K562 (cell line): ENCODE data around the gene ANTXRL. TPM values are rescaled to one million over a fixed set of nuclear protein-coding genes. Genes with fewer than 3 reads are reported as not detected.

Source experiments
- ATF7 ChIP-seq: fragments of 450-650 bp; IDR thresholded peaks from 2 replicates; pipeline ENCODE4 v1.7.1; 2014; ENCODE audit warnings: mild to moderate bottlenecking, moderate library complexity
- CBX1 ChIP-seq: sonication (generic); IDR thresholded peaks from 2 replicates; pipeline ENCODE4 v1.6.1; 2016; ENCODE audit warnings: antibody characterized with exemption, low read depth, mild to moderate bottlenecking
- CXXC5 ChIP-seq: fragments of 250-450 bp; sonication (Bioruptor Pico); IDR thresholded peaks from 2 replicates; pipeline ENCODE4 v1.8.0; 2022; ENCODE audit warnings: inconsistent platforms, mild to moderate bottlenecking, moderate library complexity
- ELF4 ChIP-seq: fragments of 450-650 bp; formaldehyde crosslinking; IDR thresholded peaks from 2 replicates; pipeline ENCODE4 v1.4.0; 2022; ENCODE audit warnings: missing genetic modification characterization
- ETV5 ChIP-seq: sonication (generic); formaldehyde crosslinking; IDR thresholded peaks from 2 replicates; pipeline ENCODE4 v1.4.0; 2020; ENCODE audit warnings: low read depth, mild to moderate bottlenecking, missing genetic modification reagents
- FUS ChIP-seq: fragments of 200-400 bp; formaldehyde crosslinking; optimal IDR thresholded peaks from 2 replicates; pipeline ENCODE3; 2017; ENCODE audit warnings: low read depth, low read length
- HNRNPK ChIP-seq: fragments of 200-400 bp; formaldehyde crosslinking; IDR thresholded peaks from one replicate; pipeline ENCODE4 v1.6.1; 2018; ENCODE audit warnings: mild to moderate bottlenecking, low read depth, low read length; ENCODE audit not compliant: poor library complexity, severe bottlenecking
- JUNB ChIP-seq: fragments of 450-650 bp; formaldehyde crosslinking; conservative IDR thresholded peaks from 2 replicates; pipeline ENCODE4 v1.4.0; 2020; ENCODE audit warnings: mild to moderate bottlenecking
- PTRF ChIP-seq: fragments of 450-650 bp; IDR thresholded peaks from 2 replicates; pipeline ENCODE4 v1.6.1; 2016; ENCODE audit warnings: mild to moderate bottlenecking, missing genetic modification characterization, missing compliant biosample characterization
- RBFOX2 ChIP-seq: fragments of 200-400 bp; formaldehyde crosslinking; IDR thresholded peaks from 2 replicates; pipeline ENCODE4 v1.6.1; 2017; ENCODE audit warnings: low read depth, mild to moderate bottlenecking, low read length, moderate library complexity
- SAFB ChIP-seq: fragments of 200-400 bp; formaldehyde crosslinking; IDR thresholded peaks from 2 replicates; pipeline ENCODE4 v1.6.1; 2017; ENCODE audit warnings: low read depth, low read length, borderline replicate concordance
- SMAD2 ChIP-seq: fragments of 150-350 bp; IDR thresholded peaks from 2 replicates; pipeline ENCODE4 v1.6.1; 2014; ENCODE audit warnings: low read depth, mild to moderate bottlenecking, low read length
- TAF1 ChIP-seq: IDR thresholded peaks from 2 replicates; pipeline ENCODE4 v1.6.1; 2011; ENCODE audit warnings: mild to moderate bottlenecking, low read length, moderate library complexity; ENCODE audit not compliant: insufficient read depth, control insufficient read depth, severe bottlenecking; ENCODE audit errors: extremely low read depth
- TCF3 ChIP-seq: sonication (generic); formaldehyde crosslinking; IDR thresholded peaks from 2 replicates; pipeline ENCODE4 v1.4.0; 2020; ENCODE audit warnings: mild to moderate bottlenecking, missing genetic modification reagents
- TFAM ChIP-seq: fragments of 250-450 bp; sonication (Bioruptor Pico); conservative IDR thresholded peaks from 2 replicates; pipeline ENCODE4 v1.5.0; 2021; ENCODE audit warnings: mild to moderate bottlenecking, moderate library complexity
- U2AF2 ChIP-seq: fragments of 200-400 bp; formaldehyde crosslinking; optimal IDR thresholded peaks from 2 replicates; pipeline ENCODE3; 2017; ENCODE audit warnings: low read depth, mild to moderate bottlenecking, low read length
- ZFP36 ChIP-seq: fragments of 150-350 bp; IDR thresholded peaks from 2 replicates; pipeline ENCODE4 v1.6.1; 2018; ENCODE audit warnings: low read length, low read depth; ENCODE audit not compliant: partially characterized antibody
- ZNF23 ChIP-seq: fragments of 250-450 bp; sonication (Bioruptor Pico); IDR thresholded peaks from 2 replicates; pipeline ENCODE4 v1.4.0; 2020; ENCODE audit warnings: mild to moderate bottlenecking
- ZNF444 ChIP-seq: fragments of 250-450 bp; sonication (Bioruptor Pico); IDR thresholded peaks from 2 replicates; pipeline ENCODE4 v1.4.0; 2020; ENCODE audit warnings: mild to moderate bottlenecking, moderate library complexity
- polyA plus RNA-seq, 8 experiments: library from polyadenylated mRNA; depleted of rRNA in 4 of 8; stranded (reverse) in 5 of 8; unstranded in 3 of 8; fragments of >200 nt; fragmentation: Nextera tagmentation in 2 of 8; fragmentation: Illumina TruSeq in 1 of 8; extraction: Ambion mirVana in 2 of 8; extraction: Trizol in 1 of 8; gene quantifications; 2 replicates each; pipeline versions ENCODE4 v1.2.1 to v1.2.3, GENCODE V29; 2011 to 2014; ENCODE audit warnings: inconsistent platforms in 1 of 8, missing spikeins in 1 of 8
- total RNA-seq, 7 experiments: library from RNA; depleted of rRNA in 6 of 7; stranded (reverse); fragments of >200 nt in 6 of 7; fragmentation: Illumina TruSeq in 2 of 7; extraction: Trizol in 2 of 7; gene quantifications; 2 replicates each; pipeline versions ENCODE4 v1.2.1 to v1.2.3, GENCODE V29; 2011 to 2021; ENCODE audit warnings: low replicate concordance in 1 of 7
- TF ChIP-seq, protein P1 (sequence below): fragments of 250-450 bp; sonication (Bioruptor Pico); IDR thresholded peaks from 2 replicates; pipeline ENCODE4 v1.8.0; 2022; ENCODE audit warnings: moderate library complexity, mild to moderate bottlenecking, inconsistent platforms
- TF ChIP-seq, protein P2 (sequence below): fragments of 450-650 bp; IDR thresholded peaks from 2 replicates; pipeline ENCODE4 v1.6.1; 2016; ENCODE audit warnings: borderline replicate concordance
- TF ChIP-seq, protein P3 (sequence below): fragments of 250-450 bp; sonication (Bioruptor Pico); IDR thresholded peaks from 2 replicates; pipeline ENCODE4 v1.9.0; 2021; ENCODE audit warnings: mild to moderate bottlenecking
- TF ChIP-seq, protein P4 (sequence below), 2 experiments: IDR thresholded peaks; 2 replicates each; pipeline ENCODE4 v1.6.1; 2011; ENCODE audit warnings: borderline replicate concordance in 1 of 2, control low read depth in 1 of 2, low read depth in 1 of 2, low read length in 1 of 2, mild to moderate bottlenecking in 1 of 2, mixed read lengths in 1 of 2, moderate library complexity in 1 of 2; ENCODE audit not compliant: insufficient read depth in 1 of 2, insufficient read length in 1 of 2, poor library complexity in 1 of 2, severe bottlenecking in 1 of 2; ENCODE audit errors: extremely low read depth in 1 of 2

The ANTXRL gene
- total and polyA plus RNA-seq, 9 of the 15 experiments (the other 6 are each of a cell fraction or from before 2014, with no cell fraction given), result not detected

DNA sequence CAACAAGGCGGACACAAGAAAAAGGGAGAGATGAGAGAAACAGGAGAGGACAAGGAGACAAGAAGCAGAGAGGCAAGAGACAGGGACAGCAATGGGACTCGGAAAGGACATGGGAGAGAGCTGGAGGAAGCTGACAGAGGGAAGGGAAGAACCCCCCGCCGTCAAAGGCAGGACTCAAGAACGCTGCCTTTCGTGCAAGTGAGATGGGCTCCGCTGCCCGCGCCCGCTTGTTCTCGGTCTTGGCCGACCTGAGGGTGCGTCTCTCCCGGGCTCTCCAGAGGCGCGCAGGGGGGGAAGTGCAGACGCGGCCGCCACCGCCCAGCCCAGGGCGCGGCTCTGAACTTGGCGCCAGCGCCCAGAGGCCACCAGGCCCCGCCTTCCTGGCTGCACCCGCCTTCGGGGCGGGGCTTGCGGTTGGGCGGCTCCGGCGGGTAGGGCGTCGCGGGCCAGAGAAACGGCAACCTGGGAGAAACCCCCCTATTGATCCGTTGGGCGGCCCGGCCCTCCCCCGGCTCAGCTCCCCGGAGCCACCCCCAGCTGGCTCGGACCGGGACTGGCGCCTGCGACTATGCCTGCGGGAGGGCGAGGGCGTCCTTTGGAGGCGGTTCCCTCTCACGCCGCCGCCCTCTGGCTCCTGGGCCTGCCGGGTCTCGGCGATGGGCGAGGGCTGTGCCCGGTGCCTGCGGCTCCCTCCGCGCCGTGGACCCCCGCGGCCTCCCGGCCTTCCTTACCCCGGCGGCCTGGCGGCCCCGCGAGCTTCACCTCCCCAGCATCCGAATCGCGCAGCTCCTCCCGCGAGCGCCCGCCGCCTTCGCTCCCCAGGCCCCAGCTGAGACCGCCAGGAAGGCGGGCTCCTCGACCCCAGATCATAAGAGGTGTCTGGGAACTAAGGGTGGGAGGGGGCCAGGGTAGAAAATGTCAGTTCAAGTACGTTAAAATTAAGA, 2.2 kb upstream of the ANTXRL start (continued):
- peak; percentile 65 for TF ChIP-seq HNRNPK
- peak; percentile 80 for TF ChIP-seq CXXC5 (CRISPR knock-in tag)
- TF ChIP-seq, protein P1, sequence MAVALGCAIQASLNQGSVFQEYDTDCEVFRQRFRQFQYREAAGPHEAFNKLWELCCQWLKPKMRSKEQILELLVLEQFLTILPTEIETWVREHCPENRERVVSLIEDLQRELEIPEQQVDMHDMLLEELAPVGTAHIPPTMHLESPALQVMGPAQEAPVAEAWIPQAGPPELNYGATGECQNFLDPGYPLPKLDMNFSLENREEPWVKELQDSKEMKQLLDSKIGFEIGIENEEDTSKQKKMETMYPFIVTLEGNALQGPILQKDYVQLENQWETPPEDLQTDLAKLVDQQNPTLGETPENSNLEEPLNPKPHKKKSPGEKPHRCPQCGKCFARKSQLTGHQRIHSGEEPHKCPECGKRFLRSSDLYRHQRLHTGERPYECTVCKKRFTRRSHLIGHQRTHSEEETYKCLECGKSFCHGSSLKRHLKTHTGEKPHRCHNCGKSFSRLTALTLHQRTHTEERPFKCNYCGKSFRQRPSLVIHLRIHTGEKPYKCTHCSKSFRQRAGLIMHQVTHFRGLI (CRISPR knock-in tag), result no peak
- TF ChIP-seq CBX1, result no peak; the same call in 1 of the 2 replicates
- TF ChIP-seq ZNF444 (CRISPR knock-in tag), result no peak
- no peak for TF ChIP-seq TCF3 (CRISPR knock-in tag)
- TF ChIP-seq JUNB (CRISPR knock-in tag), result no peak
- no peak for TF ChIP-seq SMAD2
- peak; percentile 33 for TF ChIP-seq ZFP36
- no peak for TF ChIP-seq PTRF
- TF ChIP-seq U2AF2, result no peak
- peak; percentile 76 for TF ChIP-seq RBFOX2
- TF ChIP-seq, protein P2, sequence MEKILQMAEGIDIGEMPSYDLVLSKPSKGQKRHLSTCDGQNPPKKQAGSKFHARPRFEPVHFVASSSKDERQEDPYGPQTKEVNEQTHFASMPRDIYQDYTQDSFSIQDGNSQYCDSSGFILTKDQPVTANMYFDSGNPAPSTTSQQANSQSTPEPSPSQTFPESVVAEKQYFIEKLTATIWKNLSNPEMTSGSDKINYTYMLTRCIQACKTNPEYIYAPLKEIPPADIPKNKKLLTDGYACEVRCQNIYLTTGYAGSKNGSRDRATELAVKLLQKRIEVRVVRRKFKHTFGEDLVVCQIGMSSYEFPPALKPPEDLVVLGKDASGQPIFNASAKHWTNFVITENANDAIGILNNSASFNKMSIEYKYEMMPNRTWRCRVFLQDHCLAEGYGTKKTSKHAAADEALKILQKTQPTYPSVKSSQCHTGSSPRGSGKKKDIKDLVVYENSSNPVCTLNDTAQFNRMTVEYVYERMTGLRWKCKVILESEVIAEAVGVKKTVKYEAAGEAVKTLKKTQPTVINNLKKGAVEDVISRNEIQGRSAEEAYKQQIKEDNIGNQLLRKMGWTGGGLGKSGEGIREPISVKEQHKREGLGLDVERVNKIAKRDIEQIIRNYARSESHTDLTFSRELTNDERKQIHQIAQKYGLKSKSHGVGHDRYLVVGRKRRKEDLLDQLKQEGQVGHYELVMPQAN, result 0 out of 2 replicates have a peak, but pooled peaks have one; percentile 19
- TF ChIP-seq ELF4, result 0 out of 2 replicates have a peak, but pooled peaks have one; percentile 15
- TF ChIP-seq TAF1, result peak; percentile 31
- TF ChIP-seq, protein P3, sequence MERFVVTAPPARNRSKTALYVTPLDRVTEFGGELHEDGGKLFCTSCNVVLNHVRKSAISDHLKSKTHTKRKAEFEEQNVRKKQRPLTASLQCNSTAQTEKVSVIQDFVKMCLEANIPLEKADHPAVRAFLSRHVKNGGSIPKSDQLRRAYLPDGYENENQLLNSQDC (CRISPR knock-in tag), result no peak
- TF ChIP-seq ATF7, result peak; percentile 52
- TF ChIP-seq, protein P4, sequence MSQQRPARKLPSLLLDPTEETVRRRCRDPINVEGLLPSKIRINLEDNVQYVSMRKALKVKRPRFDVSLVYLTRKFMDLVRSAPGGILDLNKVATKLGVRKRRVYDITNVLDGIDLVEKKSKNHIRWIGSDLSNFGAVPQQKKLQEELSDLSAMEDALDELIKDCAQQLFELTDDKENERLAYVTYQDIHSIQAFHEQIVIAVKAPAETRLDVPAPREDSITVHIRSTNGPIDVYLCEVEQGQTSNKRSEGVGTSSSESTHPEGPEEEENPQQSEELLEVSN (IDR thresholded peaks at IDR 0.05; ENCODE audit: borderline replicate concordance in 1 of 2, extremely low read depth in 1 of 2, insufficient read depth in 1 of 2, insufficient read length in 1 of 2, low read depth in 1 of 2, low read length in 1 of 2, poor library complexity in 1 of 2, severe bottlenecking in 1 of 2), result peak; percentile 79 to 80
- no peak for TF ChIP-seq ZNF23 (CRISPR knock-in tag)
- 0 out of 2 replicates have a peak, but pooled peaks have one; percentile 10 for TF ChIP-seq SAFB
- peak; percentile 62 for TF ChIP-seq ETV5 (CRISPR knock-in tag)
- TF ChIP-seq FUS, result peak; percentile 52
- no peak for TF ChIP-seq TFAM (CRISPR knock-in tag)
